K562 (cell line): ENCODE results near the gene SNX3. TPM values are rescaled to one million over a fixed set of nuclear protein-coding genes. Genes with fewer than 3 reads are reported as not detected.
A peak's percentile ranks its signal among the peaks of the same experiment; 100 is the strongest.

Experiments
- GABPB1 ChIP-seq: sonication (generic); formaldehyde crosslinking; IDR thresholded peaks from 2 replicates; pipeline ENCODE4 v1.8.0; 2022; ENCODE audit warnings: mild to moderate bottlenecking, missing genetic modification reagents
- HDAC6 ChIP-seq: IDR thresholded peaks from 2 replicates; pipeline ENCODE4 v1.6.1; 2012; ENCODE audit warnings: low read depth, mild to moderate bottlenecking, control low read depth, inconsistent platforms, low read length, moderate library complexity
- LEF1 ChIP-seq: fragments of 450-650 bp; IDR thresholded peaks from 2 replicates; pipeline ENCODE4 v1.6.1; 2016; ENCODE audit warnings: mild to moderate bottlenecking
- MTA2 ChIP-seq: fragments of 450-650 bp; IDR thresholded peaks from 2 replicates; pipeline ENCODE4 v1.6.1; 2016; ENCODE audit warnings: low read depth
- SMAD2 ChIP-seq: fragments of 150-350 bp; IDR thresholded peaks from 2 replicates; pipeline ENCODE4 v1.6.1; 2014; ENCODE audit warnings: low read depth, mild to moderate bottlenecking, low read length
- SMARCA4 ChIP-seq: fragments of 450-650 bp; IDR thresholded peaks from 2 replicates; pipeline ENCODE4 v1.6.1; 2016
- SMARCC2 ChIP-seq: fragments of 450-650 bp; IDR thresholded peaks from 2 replicates; pipeline ENCODE4 v1.6.1; 2017; ENCODE audit warnings: antibody characterized with exemption, moderate library complexity, mild to moderate bottlenecking, low read depth
- ZNF274 ChIP-seq: IDR thresholded peaks from 2 replicates; pipeline ENCODE4 v1.6.1; 2011; ENCODE audit warnings: low read depth, mild to moderate bottlenecking, low read length, moderate library complexity, borderline replicate concordance
- ZSCAN29 ChIP-seq: fragments of 450-650 bp; IDR thresholded peaks from 2 replicates; pipeline ENCODE4 v1.6.1; 2017
- polyA plus RNA-seq, 8 experiments: library from polyadenylated mRNA; depleted of rRNA in 4 of 8; stranded (reverse) in 5 of 8; unstranded in 3 of 8; fragments of >200 nt; fragmentation: Nextera tagmentation in 2 of 8; fragmentation: Illumina TruSeq in 1 of 8; extraction: Ambion mirVana in 2 of 8; extraction: Trizol in 1 of 8; gene quantifications; 2 replicates each; pipeline versions ENCODE4 v1.2.1 to v1.2.3, GENCODE V29; 2011 to 2014; ENCODE audit warnings: inconsistent platforms in 1 of 8, missing spikeins in 1 of 8
- total RNA-seq, 7 experiments: library from RNA; depleted of rRNA in 6 of 7; stranded (reverse); fragments of >200 nt in 6 of 7; fragmentation: Illumina TruSeq in 2 of 7; extraction: Trizol in 2 of 7; gene quantifications; 2 replicates each; pipeline versions ENCODE4 v1.2.1 to v1.2.3, GENCODE V29; 2011 to 2021; ENCODE audit warnings: low replicate concordance in 1 of 7
- TF ChIP-seq, protein P1 (sequence below): sonication (generic); formaldehyde crosslinking; IDR thresholded peaks from 2 replicates; pipeline ENCODE4 v1.8.0; 2022; ENCODE audit warnings: missing genetic modification reagents, mild to moderate bottlenecking, borderline replicate concordance
- TF ChIP-seq, protein P2 (sequence below), 2 experiments: fragments of 450-650 bp in 1 of 2; sonication (generic) in 1 of 2; formaldehyde crosslinking in 1 of 2; IDR thresholded peaks in 1 of 2; conservative IDR thresholded peaks in 1 of 2; 2 replicates each; pipeline versions ENCODE4 v1.6.1 to v1.8.1; 2016 to 2023; ENCODE audit warnings: mild to moderate bottlenecking in 2 of 2, moderate library complexity in 2 of 2, inconsistent platforms in 1 of 2, missing genetic modification reagents in 1 of 2
- TF ChIP-seq, protein P3 (sequence below): fragments of 250-450 bp; sonication (Bioruptor Pico); IDR thresholded peaks from 2 replicates; pipeline ENCODE4 v1.4.0; 2020; ENCODE audit warnings: mild to moderate bottlenecking
- TF ChIP-seq, protein P4 (sequence below): fragments of 450-650 bp; formaldehyde crosslinking; IDR thresholded peaks from 2 replicates; pipeline ENCODE4 v1.4.0; 2020; ENCODE audit warnings: mild to moderate bottlenecking, moderate library complexity
- TF ChIP-seq, protein P5 (sequence below): fragments of 450-650 bp; formaldehyde crosslinking; IDR thresholded peaks from 2 replicates; pipeline ENCODE4 v1.4.0; 2022; ENCODE audit warnings: mild to moderate bottlenecking, moderate library complexity
- TF ChIP-seq, protein P6 (sequence below): sonication (generic); formaldehyde crosslinking; IDR thresholded peaks from 2 replicates; pipeline ENCODE4 v1.9.0; 2022; ENCODE audit warnings: mild to moderate bottlenecking, missing genetic modification reagents
- TF ChIP-seq, protein P7 (sequence below): fragments of 150-350 bp; IDR thresholded peaks from 2 replicates; pipeline ENCODE4 v1.6.1; 2014; ENCODE audit warnings: low read depth, mild to moderate bottlenecking, low read length, borderline replicate concordance

SNX3 gene
- total and polyA plus RNA-seq, 9 of the 15 experiments (the other 6 are each of a cell fraction or from before 2014, with no cell fraction given), result 48.9 to 410 (median 159) TPM

DNA sequence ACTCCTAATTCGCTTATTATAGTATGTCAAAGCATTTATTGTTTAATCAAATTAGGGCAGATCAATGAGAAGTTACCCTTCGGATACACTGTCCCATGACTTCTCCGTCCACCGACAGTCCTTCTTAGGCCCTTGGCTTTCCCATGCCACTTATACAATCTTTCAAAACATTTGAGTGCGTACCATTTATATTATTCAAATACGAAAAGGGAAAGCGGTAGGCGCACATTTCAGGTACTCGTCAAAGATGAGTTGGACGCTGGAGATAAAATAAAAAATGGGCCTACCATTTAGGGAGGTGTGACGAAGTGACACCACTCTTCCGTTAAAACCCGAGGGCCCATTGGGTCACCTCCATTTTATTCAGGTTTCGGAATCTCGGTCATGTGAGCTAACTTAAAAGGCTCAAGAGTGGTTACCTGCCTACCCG lies 33.5 kb upstream of the SNX3 start (continued):
- TF ChIP-seq, protein P1, sequence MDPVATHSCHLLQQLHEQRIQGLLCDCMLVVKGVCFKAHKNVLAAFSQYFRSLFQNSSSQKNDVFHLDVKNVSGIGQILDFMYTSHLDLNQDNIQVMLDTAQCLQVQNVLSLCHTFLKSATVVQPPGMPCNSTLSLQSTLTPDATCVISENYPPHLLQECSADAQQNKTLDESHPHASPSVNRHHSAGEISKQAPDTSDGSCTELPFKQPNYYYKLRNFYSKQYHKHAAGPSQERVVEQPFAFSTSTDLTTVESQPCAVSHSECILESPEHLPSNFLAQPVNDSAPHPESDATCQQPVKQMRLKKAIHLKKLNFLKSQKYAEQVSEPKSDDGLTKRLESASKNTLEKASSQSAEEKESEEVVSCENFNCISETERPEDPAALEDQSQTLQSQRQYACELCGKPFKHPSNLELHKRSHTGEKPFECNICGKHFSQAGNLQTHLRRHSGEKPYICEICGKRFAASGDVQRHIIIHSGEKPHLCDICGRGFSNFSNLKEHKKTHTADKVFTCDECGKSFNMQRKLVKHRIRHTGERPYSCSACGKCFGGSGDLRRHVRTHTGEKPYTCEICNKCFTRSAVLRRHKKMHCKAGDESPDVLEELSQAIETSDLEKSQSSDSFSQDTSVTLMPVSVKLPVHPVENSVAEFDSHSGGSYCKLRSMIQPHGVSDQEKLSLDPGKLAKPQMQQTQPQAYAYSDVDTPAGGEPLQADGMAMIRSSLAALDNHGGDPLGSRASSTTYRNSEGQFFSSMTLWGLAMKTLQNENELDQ (CRISPR knock-in tag), result no peak
- TF ChIP-seq SMAD2 (no peak), ZNF274 (no peak), ZSCAN29 (no peak), SMARCA4 (peak; percentile 40; the same call in 1 of the 2 replicates), SMARCC2 (0 out of 2 replicates have a peak, but pooled peaks have one; percentile 4), LEF1 (0 out of 2 replicates have a peak, but pooled peaks have one; percentile 7), HDAC6 (no peak), MTA2 (no peak), GABPB1 (CRISPR knock-in tag) (no peak)
- TF ChIP-seq, protein P2, sequence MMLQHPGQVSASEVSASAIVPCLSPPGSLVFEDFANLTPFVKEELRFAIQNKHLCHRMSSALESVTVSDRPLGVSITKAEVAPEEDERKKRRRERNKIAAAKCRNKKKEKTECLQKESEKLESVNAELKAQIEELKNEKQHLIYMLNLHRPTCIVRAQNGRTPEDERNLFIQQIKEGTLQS (IDR thresholded peaks at IDR 0.05), result no peak
- TF ChIP-seq, protein P2 (CRISPR knock-in tag; conservative IDR thresholded peaks at IDR 0.05), result no peak
- TF ChIP-seq, protein P3, sequence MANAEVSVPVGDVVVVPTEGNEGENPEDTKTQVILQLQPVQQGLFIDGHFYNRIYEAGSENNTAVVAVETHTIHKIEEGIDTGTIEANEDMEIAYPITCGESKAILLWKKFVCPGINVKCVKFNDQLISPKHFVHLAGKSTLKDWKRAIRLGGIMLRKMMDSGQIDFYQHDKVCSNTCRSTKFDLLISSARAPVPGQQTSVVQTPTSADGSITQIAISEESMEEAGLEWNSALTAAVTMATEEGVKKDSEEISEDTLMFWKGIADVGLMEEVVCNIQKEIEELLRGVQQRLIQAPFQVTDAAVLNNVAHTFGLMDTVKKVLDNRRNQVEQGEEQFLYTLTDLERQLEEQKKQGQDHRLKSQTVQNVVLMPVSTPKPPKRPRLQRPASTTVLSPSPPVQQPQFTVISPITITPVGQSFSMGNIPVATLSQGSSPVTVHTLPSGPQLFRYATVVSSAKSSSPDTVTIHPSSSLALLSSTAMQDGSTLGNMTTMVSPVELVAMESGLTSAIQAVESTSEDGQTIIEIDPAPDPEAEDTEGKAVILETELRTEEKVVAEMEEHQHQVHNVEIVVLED, result no peak
- TF ChIP-seq, protein P4, sequence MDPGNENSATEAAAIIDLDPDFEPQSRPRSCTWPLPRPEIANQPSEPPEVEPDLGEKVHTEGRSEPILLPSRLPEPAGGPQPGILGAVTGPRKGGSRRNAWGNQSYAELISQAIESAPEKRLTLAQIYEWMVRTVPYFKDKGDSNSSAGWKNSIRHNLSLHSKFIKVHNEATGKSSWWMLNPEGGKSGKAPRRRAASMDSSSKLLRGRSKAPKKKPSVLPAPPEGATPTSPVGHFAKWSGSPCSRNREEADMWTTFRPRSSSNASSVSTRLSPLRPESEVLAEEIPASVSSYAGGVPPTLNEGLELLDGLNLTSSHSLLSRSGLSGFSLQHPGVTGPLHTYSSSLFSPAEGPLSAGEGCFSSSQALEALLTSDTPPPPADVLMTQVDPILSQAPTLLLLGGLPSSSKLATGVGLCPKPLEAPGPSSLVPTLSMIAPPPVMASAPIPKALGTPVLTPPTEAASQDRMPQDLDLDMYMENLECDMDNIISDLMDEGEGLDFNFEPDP, result no peak
- TF ChIP-seq, protein P5, sequence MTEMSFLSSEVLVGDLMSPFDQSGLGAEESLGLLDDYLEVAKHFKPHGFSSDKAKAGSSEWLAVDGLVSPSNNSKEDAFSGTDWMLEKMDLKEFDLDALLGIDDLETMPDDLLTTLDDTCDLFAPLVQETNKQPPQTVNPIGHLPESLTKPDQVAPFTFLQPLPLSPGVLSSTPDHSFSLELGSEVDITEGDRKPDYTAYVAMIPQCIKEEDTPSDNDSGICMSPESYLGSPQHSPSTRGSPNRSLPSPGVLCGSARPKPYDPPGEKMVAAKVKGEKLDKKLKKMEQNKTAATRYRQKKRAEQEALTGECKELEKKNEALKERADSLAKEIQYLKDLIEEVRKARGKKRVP (CRISPR knock-in tag), result no peak
- TF ChIP-seq, protein P6, sequence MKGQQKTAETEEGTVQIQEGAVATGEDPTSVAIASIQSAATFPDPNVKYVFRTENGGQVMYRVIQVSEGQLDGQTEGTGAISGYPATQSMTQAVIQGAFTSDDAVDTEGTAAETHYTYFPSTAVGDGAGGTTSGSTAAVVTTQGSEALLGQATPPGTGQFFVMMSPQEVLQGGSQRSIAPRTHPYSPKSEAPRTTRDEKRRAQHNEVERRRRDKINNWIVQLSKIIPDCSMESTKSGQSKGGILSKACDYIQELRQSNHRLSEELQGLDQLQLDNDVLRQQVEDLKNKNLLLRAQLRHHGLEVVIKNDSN, result no peak
- TF ChIP-seq, protein P7, sequence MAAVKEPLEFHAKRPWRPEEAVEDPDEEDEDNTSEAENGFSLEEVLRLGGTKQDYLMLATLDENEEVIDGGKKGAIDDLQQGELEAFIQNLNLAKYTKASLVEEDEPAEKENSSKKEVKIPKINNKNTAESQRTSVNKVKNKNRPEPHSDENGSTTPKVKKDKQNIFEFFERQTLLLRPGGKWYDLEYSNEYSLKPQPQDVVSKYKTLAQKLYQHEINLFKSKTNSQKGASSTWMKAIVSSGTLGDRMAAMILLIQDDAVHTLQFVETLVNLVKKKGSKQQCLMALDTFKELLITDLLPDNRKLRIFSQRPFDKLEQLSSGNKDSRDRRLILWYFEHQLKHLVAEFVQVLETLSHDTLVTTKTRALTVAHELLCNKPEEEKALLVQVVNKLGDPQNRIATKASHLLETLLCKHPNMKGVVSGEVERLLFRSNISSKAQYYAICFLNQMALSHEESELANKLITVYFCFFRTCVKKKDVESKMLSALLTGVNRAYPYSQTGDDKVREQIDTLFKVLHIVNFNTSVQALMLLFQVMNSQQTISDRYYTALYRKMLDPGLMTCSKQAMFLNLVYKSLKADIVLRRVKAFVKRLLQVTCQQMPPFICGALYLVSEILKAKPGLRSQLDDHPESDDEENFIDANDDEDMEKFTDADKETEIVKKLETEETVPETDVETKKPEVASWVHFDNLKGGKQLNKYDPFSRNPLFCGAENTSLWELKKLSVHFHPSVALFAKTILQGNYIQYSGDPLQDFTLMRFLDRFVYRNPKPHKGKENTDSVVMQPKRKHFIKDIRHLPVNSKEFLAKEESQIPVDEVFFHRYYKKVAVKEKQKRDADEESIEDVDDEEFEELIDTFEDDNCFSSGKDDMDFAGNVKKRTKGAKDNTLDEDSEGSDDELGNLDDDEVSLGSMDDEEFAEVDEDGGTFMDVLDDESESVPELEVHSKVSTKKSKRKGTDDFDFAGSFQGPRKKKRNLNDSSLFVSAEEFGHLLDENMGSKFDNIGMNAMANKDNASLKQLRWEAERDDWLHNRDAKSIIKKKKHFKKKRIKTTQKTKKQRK, result no peak
